ENCODE data around the gene SLC39A10.

- TF ChIP-seq FOXP2 (optimal IDR thresholded peaks at IDR 0.05; ENCODE audit: control extremely low read depth, extremely low read length, insufficient read depth) = no peak
- TF ChIP-seq EZH2 (IDR thresholded peaks at IDR 0.05) = no peak
These were observed 13.2 kb downstream of the SLC39A10 start for GRCh38 chr2:195670191-195670590.

All from SK-N-MC (cell line).